Rectal smooth muscle tissue (tissue), 1 donor: ENCODE measurements around the gene SLC6A19.

Experiments
- H3K27ac ChIP-seq: one replicate; pipeline ENCODE4 v1.7.0; 2013; ENCODE audit warnings: low read depth, low read length, inconsistent platforms
- H3K27me3 ChIP-seq: one replicate; pipeline ENCODE4 v1.7.0; 2013; ENCODE audit warnings: low read length; ENCODE audit not compliant: control insufficient read depth, insufficient read depth
- H3K36me3 ChIP-seq: one replicate; pipeline ENCODE4 v1.7.0; 2013; ENCODE audit warnings: low read length; ENCODE audit not compliant: control insufficient read depth, insufficient read depth
- H3K4me1 ChIP-seq: one replicate; pipeline ENCODE4 v1.7.0; 2013; ENCODE audit warnings: low read length; ENCODE audit not compliant: control insufficient read depth, insufficient read depth
- H3K4me3 ChIP-seq: one replicate; pipeline ENCODE4 v1.7.0; 2013; ENCODE audit warnings: low read length
- H3K9ac ChIP-seq: one replicate; pipeline ENCODE4 v1.7.0; 2013; ENCODE audit warnings: low read length

SLC6A19 gene

GRCh38 chr5:1185629-1186350 lies 15.6 kb upstream of the SLC6A19 start:
- peaks cover 10% of the 10 kb centered on the region for H3K27me3 ChIP-seq
- H3K4me3 ChIP-seq, result no peak overlapping the region
- H3K36me3 ChIP-seq, result no peaks in the 10 kb centered on the region
- H3K27ac ChIP-seq, result no peak overlapping the region
- no peak overlapping the region for H3K9ac ChIP-seq
- H3K4me1 ChIP-seq, result no peaks in the 10 kb centered on the region

- Histone ChIP-seq H3K36me3 (no peaks in the 10 kb centered on the region), H3K4me3 (no peak overlapping the region), H3K27me3 (peaks cover 10% of the 10 kb centered on the region), H3K9ac (no peak overlapping the region), H3K27ac (no peak overlapping the region), H3K4me1 (no peaks in the 10 kb centered on the region)
Observed at GRCh38 chr5:1186351-1187233, 14.8 kb upstream of the SLC6A19 start.

- Histone ChIP-seq H3K4me3 (no peak overlapping the region), H3K27ac (no peak overlapping the region), H3K27me3 (peaks cover 10% of the 10 kb centered on the region), H3K4me1 (no peaks in the 10 kb centered on the region), H3K36me3 (no peaks in the 10 kb centered on the region), H3K9ac (no peak overlapping the region)
Observed at GRCh38 chr5:1187234-1187949, 14.0 kb upstream of the SLC6A19 start.

DNA sequence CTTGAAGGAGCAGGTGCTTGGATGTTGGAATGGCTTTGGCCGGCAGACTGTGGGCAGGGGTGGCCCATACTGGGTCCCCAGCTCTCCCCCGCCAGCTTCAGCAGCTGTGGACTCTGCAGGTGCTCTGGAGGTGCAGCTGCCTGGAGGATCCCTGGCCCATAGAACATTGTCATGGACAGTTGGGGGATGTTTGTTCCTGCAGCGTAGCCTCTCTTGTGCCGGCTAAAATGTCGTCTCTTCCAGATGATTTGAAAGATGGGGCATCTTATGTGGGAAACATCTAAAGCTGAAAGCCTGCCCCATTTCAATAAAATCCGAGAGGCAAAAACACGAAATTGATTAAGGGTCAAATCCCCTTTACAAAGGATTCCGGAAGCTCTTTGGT lies 13.5 kb upstream of the SLC6A19 start:
- Histone ChIP-seq H3K9ac (no peak overlapping the region), H3K4me3 (no peak overlapping the region), H3K27ac (no peak overlapping the region), H3K36me3 (no peaks in the 10 kb centered on the region), H3K4me1 (no peaks in the 10 kb centered on the region), H3K27me3 (peaks cover 10% of the 10 kb centered on the region)

GRCh38 chr5:1188464-1188863 lies 12.9 kb upstream of the SLC6A19 start:
- no peak overlapping the region for H3K9ac ChIP-seq
- H3K4me3 ChIP-seq, result no peak overlapping the region
- H3K36me3 ChIP-seq, result no peaks in the 10 kb centered on the region
- H3K27me3 ChIP-seq, result peaks cover 10% of the 10 kb centered on the region
- no peaks in the 10 kb centered on the region for H3K4me1 ChIP-seq
- no peak overlapping the region for H3K27ac ChIP-seq

DNA sequence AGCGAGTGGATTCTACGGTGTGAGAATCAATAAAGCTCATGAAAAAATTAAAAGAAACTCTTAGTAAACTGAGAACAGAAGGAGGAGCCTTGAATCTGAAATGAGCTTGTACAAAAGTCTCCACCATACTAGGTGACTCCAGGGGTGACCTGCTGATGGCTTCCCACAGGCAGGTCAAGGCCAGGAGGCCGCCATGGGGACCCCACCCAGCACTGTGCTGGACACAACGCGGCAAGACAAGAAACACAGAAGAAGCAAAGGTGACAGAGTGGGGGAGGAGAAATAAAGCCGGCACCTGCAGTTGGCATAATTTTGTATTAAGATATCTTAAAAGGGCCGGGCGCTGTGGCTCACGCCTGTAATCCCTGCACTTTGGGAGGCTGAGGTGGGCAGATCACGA lies 12.1 kb upstream of the SLC6A19 start:
- Histone ChIP-seq H3K4me3 (no peak overlapping the region), H3K27me3 (peaks cover 10% of the 10 kb centered on the region), H3K27ac (no peak overlapping the region), H3K4me1 (no peaks in the 10 kb centered on the region), H3K9ac (no peak overlapping the region), H3K36me3 (no peaks in the 10 kb centered on the region)

DNA sequence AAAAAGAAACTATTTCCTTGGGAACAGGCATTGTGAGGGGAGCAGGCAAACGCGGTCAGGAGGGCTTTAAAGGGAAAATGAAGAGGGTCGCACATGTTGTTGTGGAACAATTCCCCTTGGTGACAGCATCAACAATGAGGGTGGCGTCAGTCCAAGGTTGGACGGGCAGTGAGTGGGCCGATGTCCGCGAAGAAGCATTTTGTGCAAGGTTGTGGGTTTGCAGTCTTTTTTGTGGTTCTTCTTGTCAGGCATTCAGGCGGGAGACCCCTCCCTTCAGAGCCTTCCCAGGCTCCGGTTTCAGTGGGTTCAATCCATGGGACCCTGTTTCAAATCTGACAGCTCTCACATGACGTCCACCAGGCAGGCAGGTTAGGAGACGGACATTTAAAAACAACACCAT lies 11.1 kb upstream of the SLC6A19 start:
- Histone ChIP-seq H3K9ac (no peak overlapping the region), H3K4me3 (no peak overlapping the region), H3K27ac (no peak overlapping the region), H3K4me1 (no peaks in the 10 kb centered on the region), H3K36me3 (no peaks in the 10 kb centered on the region), H3K27me3 (peaks cover 10% of the 10 kb centered on the region)

DNA sequence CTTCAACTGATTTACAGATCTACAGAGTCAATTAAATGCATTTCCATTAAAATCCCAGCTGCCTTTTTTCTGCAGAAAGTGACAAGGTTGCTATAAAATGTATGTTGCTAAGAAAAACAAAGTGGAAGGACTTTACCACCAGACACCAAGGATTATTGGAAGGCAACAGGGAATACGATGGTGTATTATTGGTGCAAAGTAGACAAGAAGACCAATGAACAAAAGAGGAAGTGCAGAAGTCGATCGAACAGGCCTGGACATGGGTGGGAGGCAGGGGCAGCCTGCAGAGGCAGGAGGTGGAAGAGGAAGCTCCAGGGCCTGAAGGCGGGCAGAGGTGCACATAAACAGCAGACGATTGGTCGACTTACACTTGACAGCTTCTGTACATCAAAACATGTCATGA lies 10.6 kb upstream of the SLC6A19 start:
- no peak overlapping the region for H3K27ac ChIP-seq
- peaks cover 10% of the 10 kb centered on the region for H3K27me3 ChIP-seq
- no peak overlapping the region for H3K4me3 ChIP-seq

DNA sequence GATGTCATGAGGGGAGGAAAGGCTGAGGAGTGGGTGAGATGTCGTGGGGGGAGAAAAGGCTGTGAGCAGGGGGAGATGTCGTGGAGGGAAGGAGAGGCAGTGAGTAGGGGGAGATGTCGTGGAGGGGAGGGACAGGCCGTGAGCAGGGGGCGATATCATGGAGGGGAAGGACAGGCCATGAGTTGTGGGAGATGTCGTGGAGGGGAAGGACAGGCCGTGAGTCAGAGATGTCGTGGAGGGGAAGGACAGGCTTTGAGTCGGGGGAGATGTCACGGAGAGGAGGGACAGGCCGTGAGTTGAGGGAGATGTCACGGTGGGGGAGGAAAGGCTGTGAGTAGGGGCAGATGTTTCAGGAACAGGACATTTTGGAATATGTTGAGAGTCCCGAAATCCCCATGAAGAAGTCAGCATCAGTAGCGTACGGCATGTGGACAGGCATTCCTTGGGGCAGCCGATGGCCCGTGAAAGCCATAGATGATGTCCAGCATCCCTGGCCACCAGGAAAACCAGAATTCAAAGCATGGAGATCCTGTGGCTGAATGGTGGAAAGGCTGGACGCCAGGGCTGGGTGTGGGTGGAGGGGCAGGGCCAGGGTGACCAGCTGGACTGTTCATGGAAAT lies 8.3 kb upstream of the SLC6A19 start:
- H3K9ac ChIP-seq, result no peak overlapping the region
- H3K27me3 ChIP-seq, result peaks cover 8% of the 10 kb centered on the region
- H3K27ac ChIP-seq, result no peak overlapping the region
- no peaks in the 10 kb centered on the region for H3K4me1 ChIP-seq
- H3K36me3 ChIP-seq, result no peaks in the 10 kb centered on the region
- no peak overlapping the region for H3K4me3 ChIP-seq

More for the DNA sequence above, 10.6 kb upstream of the SLC6A19 start:
- H3K4me1 ChIP-seq, result no peaks in the 10 kb centered on the region
- H3K9ac ChIP-seq, result no peak overlapping the region
- no peaks in the 10 kb centered on the region for H3K36me3 ChIP-seq

DNA sequence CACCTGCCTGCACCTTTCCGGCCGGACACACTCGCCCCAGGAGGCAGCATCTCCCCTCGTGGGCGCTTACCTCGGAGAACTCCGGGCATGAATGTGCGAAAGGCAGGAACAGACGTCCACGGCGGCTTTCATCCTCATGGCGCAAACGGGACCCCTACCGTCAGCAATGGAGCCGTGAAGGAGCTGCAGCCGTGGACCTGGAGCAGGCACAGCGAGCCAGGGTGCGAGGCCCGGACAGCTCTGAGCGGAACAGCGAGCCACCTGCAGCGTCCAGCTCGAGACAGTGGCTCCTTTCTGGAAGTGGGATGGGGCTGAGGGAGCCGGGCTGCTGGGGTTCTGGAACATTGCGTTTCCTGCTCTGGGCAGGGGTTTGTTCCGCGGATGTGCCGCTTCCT lies 7.8 kb upstream of the SLC6A19 start:
- no peak overlapping the region for H3K9ac ChIP-seq
- H3K4me1 ChIP-seq, result no peaks in the 10 kb centered on the region
- no peaks in the 10 kb centered on the region for H3K36me3 ChIP-seq
- peaks cover 10% of the 10 kb centered on the region for H3K27me3 ChIP-seq
- H3K4me3 ChIP-seq, result no peak overlapping the region
- no peak overlapping the region for H3K27ac ChIP-seq

GRCh38 chr5:1194378-1194777 lies 7.0 kb upstream of the SLC6A19 start:
- no peak overlapping the region for H3K27ac ChIP-seq
- peaks cover 10% of the 10 kb centered on the region for H3K27me3 ChIP-seq
- no peak overlapping the region for H3K9ac ChIP-seq
- H3K4me1 ChIP-seq, result no peaks in the 10 kb centered on the region
- H3K4me3 ChIP-seq, result no peak overlapping the region
- no peaks in the 10 kb centered on the region for H3K36me3 ChIP-seq

DNA sequence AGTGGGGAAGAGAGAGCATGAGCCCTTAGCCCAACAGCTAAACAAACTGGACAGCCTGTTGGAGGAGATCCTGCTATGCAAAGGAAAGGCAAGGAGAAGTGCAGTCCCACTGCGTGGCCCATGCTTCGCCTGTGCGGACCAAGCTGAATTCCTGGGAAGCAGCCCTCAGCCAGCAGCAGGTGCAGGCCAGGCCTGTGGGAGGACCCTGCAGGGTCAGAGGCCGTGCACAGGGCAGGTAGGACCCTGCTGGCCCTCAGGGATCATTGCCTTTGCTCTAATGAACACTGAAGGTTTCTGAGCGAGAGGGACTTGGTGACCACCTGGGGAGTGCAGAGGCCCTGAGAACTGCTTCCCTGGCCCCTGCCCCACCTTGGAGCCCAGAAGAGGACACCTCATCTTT lies 6.0 kb upstream of the SLC6A19 start:
- Histone ChIP-seq H3K27ac (no peak overlapping the region), H3K36me3 (no peaks in the 10 kb centered on the region), H3K27me3 (peaks cover 9% of the 10 kb centered on the region), H3K4me3 (no peak overlapping the region), H3K9ac (no peak overlapping the region), H3K4me1 (no peaks in the 10 kb centered on the region)
